ENCODE results near the gene RPL21.

The RPL21 gene

GRCh38 chr13:27258637-27259386 lies 7.5 kb downstream of the RPL21 start:
- DNase-seq: no peak

GRCh38 chr13:27259831-27260230 lies 8.5 kb downstream of the RPL21 start:
- DNase-seq: no peak

GRCh38 chr13:27261396-27261795 lies 10.0 kb downstream of the RPL21 start:
- no peak for DNase-seq

- DNase-seq: no peak
Observed at GRCh38 chr13:27263438-27263837, 12.1 kb downstream of the RPL21 start.

GRCh38 chr13:27264181-27264580 lies 12.8 kb downstream of the RPL21 start:
- no peak for DNase-seq

GRCh38 chr13:27264648-27265047 lies 13.3 kb downstream of the RPL21 start:
- DNase-seq: no peak

- DNase-seq: no peak
Observed at GRCh38 chr13:27266917-27267316, 15.6 kb downstream of the RPL21 start.

- DNase-seq: no peak
Observed at GRCh38 chr13:27267596-27267995, 16.2 kb downstream of the RPL21 start.

- no peak for DNase-seq
Observed at GRCh38 chr13:27269114-27269665, 17.8 kb downstream of the RPL21 start.

GRCh38 chr13:27270594-27271520 lies 19.5 kb downstream of the RPL21 start, which contains the start of gene RASL11A:
RASL11A (plus strand) TSS chr13:27270830; CDS start chr13:27270945, 115 bp downstream.
- DNase-seq: peak; percentile 63 to 78

- DNase-seq: no peak
Observed at GRCh38 chr13:27271570-27272096, 20.3 kb downstream of the RPL21 start.

GRCh38 chr13:27273658-27274425 lies 22.5 kb downstream of the RPL21 start:
- DNase-seq: no peak

- DNase-seq: no peak
Observed at GRCh38 chr13:27274631-27275030, 23.3 kb downstream of the RPL21 start.

- no peak for DNase-seq
Observed at GRCh38 chr13:27276188-27276587, 24.8 kb downstream of the RPL21 start.

- no peak for DNase-seq
Observed at GRCh38 chr13:27279506-27279905, 28.1 kb downstream of the RPL21 start.

- DNase-seq: no peak
Observed at GRCh38 chr13:27280009-27280656, 28.8 kb downstream of the RPL21 start.

GRCh38 chr13:27280841-27281240 lies 29.5 kb downstream of the RPL21 start:
- DNase-seq: no peak

GRCh38 chr13:27281420-27281819 lies 30.1 kb downstream of the RPL21 start:
- DNase-seq: no peak

GRCh38 chr13:27283906-27284493 lies 32.6 kb downstream of the RPL21 start:
- peak in 1 of 2 donors; percentile 30 for DNase-seq

- no peak for DNase-seq
Observed at GRCh38 chr13:27288392-27288791, 37.0 kb downstream of the RPL21 start.

GRCh38 chr13:27289011-27289665 lies 37.8 kb downstream of the RPL21 start:
- DNase-seq: no peak

Measured in CD4-positive, alpha-beta T cell treated with Interferon alpha-2 for 1 hour (primary cell).